ENCODE results near the gene PRKAG2.

- TF ChIP-seq, protein P1, sequence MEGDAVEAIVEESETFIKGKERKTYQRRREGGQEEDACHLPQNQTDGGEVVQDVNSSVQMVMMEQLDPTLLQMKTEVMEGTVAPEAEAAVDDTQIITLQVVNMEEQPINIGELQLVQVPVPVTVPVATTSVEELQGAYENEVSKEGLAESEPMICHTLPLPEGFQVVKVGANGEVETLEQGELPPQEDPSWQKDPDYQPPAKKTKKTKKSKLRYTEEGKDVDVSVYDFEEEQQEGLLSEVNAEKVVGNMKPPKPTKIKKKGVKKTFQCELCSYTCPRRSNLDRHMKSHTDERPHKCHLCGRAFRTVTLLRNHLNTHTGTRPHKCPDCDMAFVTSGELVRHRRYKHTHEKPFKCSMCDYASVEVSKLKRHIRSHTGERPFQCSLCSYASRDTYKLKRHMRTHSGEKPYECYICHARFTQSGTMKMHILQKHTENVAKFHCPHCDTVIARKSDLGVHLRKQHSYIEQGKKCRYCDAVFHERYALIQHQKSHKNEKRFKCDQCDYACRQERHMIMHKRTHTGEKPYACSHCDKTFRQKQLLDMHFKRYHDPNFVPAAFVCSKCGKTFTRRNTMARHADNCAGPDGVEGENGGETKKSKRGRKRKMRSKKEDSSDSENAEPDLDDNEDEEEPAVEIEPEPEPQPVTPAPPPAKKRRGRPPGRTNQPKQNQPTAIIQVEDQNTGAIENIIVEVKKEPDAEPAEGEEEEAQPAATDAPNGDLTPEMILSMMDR (IDR thresholded peaks at IDR 0.05; ENCODE audit: low read depth, low read length, poor library complexity, severe bottlenecking): no peak
- TF ChIP-seq EZH2phosphoT487 (IDR thresholded peaks at IDR 0.05; ENCODE audit: borderline replicate concordance, low read length): no peak
Observed at GRCh38 chr7:151683615-151684407, 193.1 kb downstream of the PRKAG2 start.

Measured in DOHH2 (cell line).